ENCODE measurements around the gene ZNF426. TPM values are rescaled to one million over a fixed set of nuclear protein-coding genes. Genes with fewer than 3 reads are reported as not detected.
"Not testable (repeated sequence)": the region's sequence is repeated elsewhere in the genome, so short reads cannot be mapped to it uniquely, and the experiment has no call there.

The ZNF426 gene
- polyA plus RNA-seq (ENCODE audit: insufficient read length in 4 of 4): 10 to 100 TPM; 19.6 to 27.5 (median 23.0) TPM

DNA sequence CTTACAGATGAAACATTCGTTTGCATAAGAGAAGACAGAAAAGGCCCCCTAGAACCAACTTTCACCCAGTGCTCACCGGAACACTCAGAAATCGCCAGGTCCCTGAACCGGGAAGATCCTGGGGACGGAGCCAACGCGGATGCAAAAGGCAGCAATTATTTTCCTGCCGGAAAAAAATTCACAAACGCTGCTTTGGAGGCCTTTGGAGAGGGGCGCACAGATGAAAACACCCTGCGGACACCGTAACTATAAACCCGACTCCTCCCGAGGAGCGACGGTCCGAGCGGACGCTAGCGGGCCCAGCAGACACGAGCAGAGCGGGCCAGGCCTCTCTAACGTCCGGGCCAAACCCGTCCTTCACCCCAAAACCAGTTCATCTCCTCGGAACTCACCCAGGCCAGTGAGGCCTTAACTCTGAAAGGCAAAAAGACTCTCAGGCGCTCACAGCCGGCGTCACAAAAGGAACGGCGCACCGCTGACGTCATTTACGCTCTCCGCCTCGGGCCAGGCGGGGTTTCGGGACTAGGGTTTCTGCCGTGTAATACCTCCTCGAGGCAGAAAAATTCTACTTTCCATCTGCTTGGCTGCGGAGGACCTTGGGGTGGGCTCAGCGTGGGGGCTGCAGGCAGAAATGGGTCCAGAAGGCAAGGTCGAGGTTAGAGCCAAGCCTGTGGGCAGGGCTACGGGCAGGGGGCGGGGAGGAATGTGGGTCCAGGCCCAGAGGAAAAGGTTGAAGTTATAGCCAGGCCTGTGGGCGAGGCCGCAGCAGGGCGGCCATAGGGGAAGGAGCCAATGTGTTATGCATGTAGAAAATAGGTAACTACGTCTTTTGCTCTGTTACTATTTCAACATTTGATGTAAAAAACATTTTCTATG is at the start of gene ZNF426:
Gene ZNF426 (minus strand): TSS at position 463 of the 876 bp plus-strand sequence. CDS start 2,413 bp downstream, outside the sequence.
- peak; percentile 83 to 92 (median 84) for DNase-seq (ENCODE audit: low read depth in 4 of 4, low spot score in 3 of 4)

- peak; percentile 29 to 39 (median 30) for DNase-seq (ENCODE audit: low read depth in 4 of 4, low spot score in 3 of 4)
Observed at GRCh38 chr19:9586764-9587163, 48.3 kb upstream of the ZNF426 start.

- DNase-seq (ENCODE audit: low read depth in 4 of 4, low spot score in 3 of 4): peak; percentile 75 to 79 (median 79)
Observed at GRCh38 chr19:9584073-9584833, 45.8 kb upstream of the ZNF426 start, which contains the start of gene ZNF121. TSS of gene ZNF121 (minus strand) at chr19:9584504. CDS start at chr19:9568097, 16,407 bp downstream.

- not testable (repeated sequence) for DNase-seq (ENCODE audit: low read depth in 4 of 4, low spot score in 3 of 4)
Observed at GRCh38 chr19:9582081-9582725, 43.8 kb upstream of the ZNF426 start.

- DNase-seq (ENCODE audit: low read depth in 4 of 4, low spot score in 3 of 4): no peak
Observed at GRCh38 chr19:9580728-9581127, 42.3 kb upstream of the ZNF426 start.

DNA sequence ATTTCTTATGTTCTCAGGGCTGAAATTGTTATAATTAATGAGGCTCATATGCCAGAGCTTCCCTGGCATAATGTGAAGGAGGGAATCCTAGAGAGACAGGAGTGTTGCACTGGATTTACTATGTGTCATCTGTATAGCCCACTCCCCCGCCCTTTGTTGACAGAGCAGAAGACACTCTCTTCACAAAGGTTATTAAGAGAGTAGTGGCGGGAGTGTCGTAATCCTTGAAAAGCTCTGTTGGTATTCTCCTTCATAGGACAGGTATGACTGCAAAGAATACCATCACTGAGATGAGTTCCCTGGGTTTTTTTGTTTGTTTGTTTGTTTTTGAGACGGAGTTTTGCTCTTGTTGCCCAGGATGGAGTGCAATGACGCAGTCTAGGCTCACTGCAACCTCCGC is 31.8 kb upstream of the ZNF426 start:
- DNase-seq (ENCODE audit: low read depth in 4 of 4, low spot score in 3 of 4): no peak

DNA sequence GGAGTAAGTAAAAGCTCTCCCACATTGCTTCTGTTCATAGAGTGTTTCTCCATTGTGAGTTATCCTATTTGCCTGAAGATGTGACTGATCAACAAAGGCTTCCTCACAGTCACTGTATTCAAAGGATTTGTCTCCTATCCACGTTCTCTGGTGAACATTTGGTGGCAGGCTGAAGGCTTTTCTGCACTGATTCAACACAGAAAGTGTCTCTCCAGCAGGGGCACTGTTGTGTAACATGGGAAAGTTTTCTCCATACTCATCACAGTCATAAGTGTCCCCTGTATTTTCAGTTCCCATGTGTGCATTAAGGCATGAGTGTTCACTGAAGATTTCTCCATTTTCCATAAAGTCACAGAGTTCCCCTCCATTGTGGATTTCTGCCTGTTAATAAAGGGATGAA is 28.3 kb upstream of the ZNF426 start:
- no peak for DNase-seq (ENCODE audit: low read depth in 4 of 4, low spot score in 3 of 4)

- DNase-seq (ENCODE audit: low read depth in 4 of 4, low spot score in 3 of 4): no peak
Observed at GRCh38 chr19:9565900-9566705, 27.7 kb upstream of the ZNF426 start.

- DNase-seq (ENCODE audit: low read depth in 4 of 4, low spot score in 3 of 4): no peak
Observed at GRCh38 chr19:9552536-9553274, 14.3 kb upstream of the ZNF426 start.

DNA sequence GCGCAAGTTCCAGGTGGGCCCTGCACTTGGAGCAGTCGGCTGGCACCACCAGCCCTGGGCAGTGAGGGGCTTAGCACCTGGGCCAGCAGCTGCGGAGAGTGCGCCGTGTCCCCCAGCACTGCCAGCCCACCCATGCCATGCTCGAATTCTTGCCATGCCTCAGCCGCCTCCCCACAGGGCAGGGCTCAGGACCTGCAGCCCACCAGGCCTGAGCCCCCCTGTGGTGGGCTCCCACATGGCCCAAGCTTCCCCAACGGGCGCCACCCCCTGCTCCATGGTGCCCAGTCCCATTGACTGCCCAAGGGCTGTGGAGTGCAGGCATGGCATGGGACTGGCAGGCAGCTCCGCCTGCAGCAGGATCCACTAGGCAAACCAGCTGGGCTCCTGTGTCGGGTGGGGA is 9.4 kb upstream of the ZNF426 start:
- DNase-seq (ENCODE audit: low read depth in 4 of 4, low spot score in 3 of 4): no peak

DNA sequence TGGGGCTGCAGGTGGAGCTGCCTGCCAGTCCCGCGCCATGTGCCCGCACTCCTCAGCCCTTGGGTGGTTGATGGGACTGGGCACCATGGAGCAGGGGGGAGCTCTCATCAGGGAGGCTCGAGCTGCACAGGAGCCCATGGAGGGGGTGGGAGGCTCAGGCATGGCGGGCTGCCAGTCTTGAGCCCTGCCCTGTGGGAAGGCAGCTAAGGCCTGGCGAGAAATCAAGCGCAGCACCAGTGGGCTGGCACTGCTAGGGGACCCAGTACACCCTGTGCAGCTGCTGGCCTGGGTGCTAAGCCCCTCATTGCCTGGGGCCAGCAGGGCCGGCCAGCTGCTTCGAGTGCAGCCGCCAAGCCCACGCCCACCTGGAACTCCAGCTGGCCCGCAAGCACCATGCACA is 2.8 kb upstream of the ZNF426 start:
- not testable (repeated sequence) for DNase-seq (ENCODE audit: low read depth in 4 of 4, low spot score in 3 of 4)

DNA sequence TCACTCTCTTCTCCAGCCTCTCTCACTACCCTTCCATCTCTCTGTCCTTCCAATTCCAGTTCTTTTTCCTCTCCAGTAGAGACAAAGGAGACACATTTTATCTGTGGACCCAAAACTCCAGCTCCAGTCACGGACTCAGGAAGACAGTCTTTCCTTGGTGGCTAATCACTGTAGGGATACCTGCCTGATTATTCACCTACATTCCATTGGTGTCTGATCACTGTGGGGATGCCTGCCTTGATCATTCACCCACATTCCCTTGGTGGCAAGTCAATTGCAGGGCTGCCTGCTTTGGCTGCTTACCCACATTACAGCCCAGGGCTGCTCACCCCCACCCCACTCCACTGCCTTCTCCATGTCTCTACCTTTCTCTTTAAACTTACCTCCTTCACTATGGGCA is 1.5 kb upstream of the ZNF426 start:
- not testable (repeated sequence) for DNase-seq (ENCODE audit: low read depth in 4 of 4, low spot score in 3 of 4)

DNA sequence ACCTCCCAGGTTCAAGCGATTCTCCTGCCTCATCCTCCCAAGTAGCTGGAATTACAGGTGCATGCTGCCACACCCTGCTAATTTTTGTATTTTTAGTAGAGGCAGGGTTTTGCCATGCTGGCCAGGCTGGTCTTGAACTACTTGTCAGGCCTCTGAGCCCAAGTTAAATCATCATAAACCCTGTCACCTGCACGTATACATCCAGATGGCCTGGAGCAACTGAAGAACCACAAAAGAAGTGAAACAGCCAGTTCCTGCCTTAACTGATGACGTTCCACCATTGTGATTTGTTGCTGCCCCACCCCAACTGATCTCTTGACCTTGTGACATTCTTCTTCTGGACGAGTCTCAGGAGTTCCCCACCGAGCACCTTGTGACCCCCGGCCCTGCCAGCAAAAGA is 756 bp upstream of the ZNF426 start:
- not testable (repeated sequence) for DNase-seq (ENCODE audit: low read depth in 4 of 4, low spot score in 3 of 4)

- DNase-seq (ENCODE audit: low read depth in 4 of 4, low spot score in 3 of 4): no peak
Observed at GRCh38 chr19:9535934-9536333, 2.5 kb downstream of the ZNF426 start.

DNA sequence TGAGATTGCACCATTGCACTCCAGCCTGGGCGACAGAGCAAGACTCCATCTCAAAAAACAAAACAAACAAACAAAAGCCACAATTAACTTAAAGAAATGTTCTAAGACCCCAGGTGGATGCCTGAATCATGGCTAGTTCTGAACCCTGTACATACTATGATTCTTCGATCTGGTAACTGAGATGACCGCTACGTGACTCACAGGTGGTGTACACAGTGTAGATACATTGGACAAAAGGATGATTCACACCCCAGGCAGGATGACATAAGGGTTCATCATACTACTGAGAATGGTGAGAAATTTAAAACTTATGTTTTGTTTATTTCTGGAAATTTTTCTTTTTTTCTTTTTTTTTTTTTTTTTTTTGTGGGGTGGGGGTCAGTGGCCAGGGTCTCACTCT is 6.5 kb downstream of the ZNF426 start:
- no peak for DNase-seq (ENCODE audit: low read depth in 4 of 4, low spot score in 3 of 4)

DNA sequence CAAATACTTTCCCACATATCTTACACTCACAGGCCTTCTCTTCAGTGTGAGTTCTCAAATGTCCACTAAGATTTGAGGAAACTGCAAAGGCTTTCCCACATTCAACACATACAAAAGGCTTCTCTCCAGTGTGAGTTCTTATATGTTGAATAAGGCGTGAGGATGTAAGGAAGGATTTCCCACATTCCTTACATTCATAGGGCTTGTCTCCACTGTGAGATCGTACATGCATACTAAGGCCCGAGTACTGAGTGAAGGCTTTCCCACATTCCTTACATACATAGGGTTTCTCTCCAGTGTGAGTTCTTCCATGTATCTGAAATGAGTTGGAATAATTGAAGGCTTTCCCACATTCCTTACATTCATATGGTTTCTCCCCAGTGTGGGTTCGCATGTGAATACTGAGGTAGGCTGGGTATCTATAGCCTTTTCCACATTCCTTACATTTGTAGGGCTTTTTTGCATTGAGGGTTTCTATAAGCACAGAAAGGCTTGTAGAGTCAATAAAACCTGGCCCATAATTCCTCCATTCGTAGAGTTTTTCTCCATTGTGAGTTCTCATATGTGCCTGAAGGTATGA is 9.6 kb downstream of the ZNF426 start:
- no peak for DNase-seq (ENCODE audit: low read depth in 4 of 4, low spot score in 3 of 4)

GRCh38 chr19:9523885-9524474 is 14.5 kb downstream of the ZNF426 start:
- DNase-seq (ENCODE audit: low read depth in 4 of 4, low spot score in 3 of 4): no peak

GRCh38 chr19:9507285-9507684 is 31.2 kb downstream of the ZNF426 start:
- no peak for DNase-seq (ENCODE audit: low read depth in 4 of 4, low spot score in 3 of 4)

DNA sequence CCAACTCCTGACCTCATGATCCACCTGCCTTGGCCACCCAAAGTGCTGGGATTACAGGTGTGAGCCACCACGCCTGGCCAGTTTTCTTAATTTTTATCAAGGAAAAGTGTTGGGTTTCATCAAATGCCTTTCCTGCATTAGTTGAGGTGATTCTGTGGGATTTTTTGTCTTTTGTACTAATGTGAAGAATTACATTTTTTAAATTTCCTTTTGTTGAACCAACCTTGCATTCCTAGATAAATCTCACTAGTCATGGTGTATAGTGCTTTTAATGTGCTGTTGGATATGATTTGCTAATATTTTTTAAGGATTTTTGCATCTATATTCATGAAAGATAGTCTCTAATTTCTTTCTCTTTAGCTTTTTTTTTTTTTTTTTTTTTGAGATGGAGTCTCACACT is 37.6 kb downstream of the ZNF426 start:
- DNase-seq (ENCODE audit: low read depth in 4 of 4, low spot score in 3 of 4): no peak
